Cardiac muscle cell (in vitro differentiated cells and primary cell): ENCODE measurements around the gene WNT7B. TPM values are rescaled to one million over a fixed set of nuclear protein-coding genes. Genes with fewer than 3 reads are reported as not detected.

Source experiments
- DNase-seq, 2 donors: peaks; one replicate each; pipeline versions ENCODE4 v3.0.0 to v3.0.0-alpha.2; 2010 to 2017; ENCODE audit warnings: low read depth in 1 of 2, low spot score in 1 of 2
- H3K27ac ChIP-seq: fragments of 200-600 bp; sonication (generic); 2 replicates; pipeline ENCODE4 v1.5.1; 2016
- H3K27me3 ChIP-seq: fragments of 200-600 bp; sonication (generic); 2 replicates; pipeline ENCODE4 v1.6.0; 2016; ENCODE audit warnings: control low read depth
- H3K36me3 ChIP-seq: fragments of 200-600 bp; sonication (generic); 2 replicates; pipeline ENCODE4 v1.5.1; 2016; ENCODE audit warnings: control low read depth
- H3K4me1 ChIP-seq: fragments of 200-600 bp; sonication (generic); 2 replicates; pipeline ENCODE4 v1.8.1; 2017; ENCODE audit warnings: low read depth, mild to moderate bottlenecking, mixed run types
- H3K4me3 ChIP-seq: fragments of 200-600 bp; sonication (generic); 2 replicates; pipeline ENCODE4 v1.5.1; 2016; ENCODE audit warnings: mild to moderate bottlenecking
- H3K9me3 ChIP-seq: fragments of 200-600 bp; sonication (generic); 2 replicates; pipeline ENCODE4 v1.5.1; 2017; ENCODE audit warnings: low read depth, mild to moderate bottlenecking, control low read depth
- CTCF ChIP-seq: IDR thresholded peaks from 2 replicates; pipeline ENCODE4 v1.5.1; 2012; ENCODE audit warnings: low read depth, mild to moderate bottlenecking, low read length
- polyA plus RNA-seq: library from polyadenylated mRNA; unstranded; fragments of >200 nt; fragmentation: Nextera tagmentation; extraction: Ambion mirVana; gene quantifications from 2 replicates; pipeline ENCODE4 v1.2.1, GENCODE V29; 2016
- total RNA-seq: library from RNA; depleted of rRNA; stranded (reverse); fragments of >200 nt; gene quantifications from 2 replicates; pipeline ENCODE4 v1.2.3, GENCODE V29; 2016

The WNT7B gene
- total and polyA plus RNA-seq, 2 experiments from 2014 or later: not detected

DNA sequence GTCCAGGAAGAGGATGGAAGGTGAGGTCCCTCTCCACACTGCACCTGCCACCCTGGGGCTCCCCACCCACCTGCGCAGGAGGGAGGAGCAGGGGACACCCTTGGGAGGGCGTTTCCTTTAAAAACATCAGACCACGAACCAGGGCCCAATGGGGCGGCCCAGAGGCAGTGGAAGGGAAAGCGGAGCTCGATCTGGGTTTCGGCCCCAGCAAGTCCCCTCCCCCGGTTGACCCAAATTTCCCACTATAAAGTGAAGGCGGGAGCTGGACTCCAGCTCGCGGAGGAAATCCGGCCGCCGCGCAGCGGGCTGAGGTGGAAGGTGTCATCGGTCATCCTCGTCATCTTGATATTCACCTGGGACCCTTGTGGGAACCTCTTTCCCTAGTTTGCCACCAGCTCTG lies 99.3 kb downstream of the WNT7B start:
- H3K4me3 ChIP-seq: no peak overlapping the region
- no peak for TF ChIP-seq CTCF
- no peak for DNase-seq
- peaks cover 79% of the 10 kb centered on the region for H3K27me3 ChIP-seq
- H3K36me3 ChIP-seq: no peaks in the 10 kb centered on the region
- H3K27ac ChIP-seq: no peak overlapping the region
- no peaks in the 10 kb centered on the region for H3K9me3 ChIP-seq
- peaks cover 3% of the 10 kb centered on the region for H3K4me1 ChIP-seq

DNA sequence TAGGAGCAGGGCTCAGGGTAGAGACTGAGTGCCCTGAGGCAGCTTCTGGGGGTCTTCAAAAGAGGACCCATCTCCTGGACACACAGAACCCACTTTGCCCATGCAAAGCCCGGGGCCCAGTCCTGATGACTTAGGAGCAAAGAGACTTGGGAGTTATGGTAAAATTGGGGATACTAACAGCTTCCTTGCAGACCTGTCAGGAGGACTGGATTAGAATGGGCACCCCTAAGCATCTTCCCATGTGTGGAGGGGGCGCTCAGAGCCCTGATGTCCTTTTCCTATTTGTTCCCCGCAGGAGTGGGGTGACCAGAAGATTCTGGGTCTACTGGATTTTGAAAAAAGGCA lies 100.0 kb downstream of the WNT7B start:
- no peak for TF ChIP-seq CTCF
- Histone ChIP-seq H3K27me3 (peaks cover 73% of the 10 kb centered on the region), H3K36me3 (no peaks in the 10 kb centered on the region), H3K9me3 (no peaks in the 10 kb centered on the region), H3K4me1 (peaks cover 3% of the 10 kb centered on the region), H3K27ac (no peak overlapping the region), H3K4me3 (no peak overlapping the region)
- no peak for DNase-seq

DNA sequence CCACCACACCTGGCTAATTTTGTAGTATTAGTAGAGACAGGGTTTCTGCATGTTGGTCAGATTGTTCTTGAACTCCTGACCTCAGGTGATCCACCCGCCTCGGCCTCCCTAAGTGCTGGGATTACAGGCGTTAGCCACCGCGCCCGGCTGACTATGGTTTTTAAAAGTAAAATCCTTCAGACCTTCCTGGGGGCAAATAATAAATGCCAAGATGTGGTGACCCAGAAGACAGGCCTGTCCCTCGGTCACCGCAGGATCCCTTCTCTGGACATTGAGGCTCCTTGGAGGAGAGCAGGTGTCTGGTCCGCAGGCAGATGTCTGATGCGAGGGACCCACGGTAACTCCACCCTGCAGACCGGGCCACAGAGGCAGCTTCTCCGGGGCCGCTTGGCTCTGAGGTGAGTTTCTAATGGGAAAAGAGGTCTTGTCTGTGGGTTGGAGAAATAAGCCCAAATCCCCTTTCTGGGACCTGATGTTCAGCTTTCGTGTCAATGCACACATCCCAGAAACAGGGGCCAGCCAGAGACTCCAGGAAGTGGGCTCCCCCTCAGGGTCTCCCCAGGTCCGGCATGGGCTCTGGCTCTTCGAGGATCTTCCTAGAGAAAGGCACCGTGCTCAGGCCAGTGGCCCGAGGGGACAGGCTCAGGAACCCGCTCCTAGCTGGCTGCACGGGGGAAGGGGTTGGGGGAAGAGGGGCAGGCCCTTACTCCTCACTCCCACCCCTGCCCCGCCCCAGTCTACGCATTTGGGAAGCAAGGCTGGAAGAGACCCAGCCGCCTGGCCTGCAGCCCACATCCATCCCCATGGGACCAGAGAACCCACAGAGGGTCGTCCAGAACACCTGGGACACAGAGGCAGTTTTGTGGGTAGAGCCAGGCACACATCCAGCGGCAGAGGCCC lies 100.6 kb downstream of the WNT7B start:
- Histone ChIP-seq H3K36me3 (no peaks in the 10 kb centered on the region), H3K4me3 (no peak overlapping the region), H3K4me1 (peaks cover 3% of the 10 kb centered on the region), H3K9me3 (no peaks in the 10 kb centered on the region), H3K27ac (no peak overlapping the region), H3K27me3 (peaks cover 67% of the 10 kb centered on the region)
- TF ChIP-seq CTCF: no peak
- no peak for DNase-seq

DNA sequence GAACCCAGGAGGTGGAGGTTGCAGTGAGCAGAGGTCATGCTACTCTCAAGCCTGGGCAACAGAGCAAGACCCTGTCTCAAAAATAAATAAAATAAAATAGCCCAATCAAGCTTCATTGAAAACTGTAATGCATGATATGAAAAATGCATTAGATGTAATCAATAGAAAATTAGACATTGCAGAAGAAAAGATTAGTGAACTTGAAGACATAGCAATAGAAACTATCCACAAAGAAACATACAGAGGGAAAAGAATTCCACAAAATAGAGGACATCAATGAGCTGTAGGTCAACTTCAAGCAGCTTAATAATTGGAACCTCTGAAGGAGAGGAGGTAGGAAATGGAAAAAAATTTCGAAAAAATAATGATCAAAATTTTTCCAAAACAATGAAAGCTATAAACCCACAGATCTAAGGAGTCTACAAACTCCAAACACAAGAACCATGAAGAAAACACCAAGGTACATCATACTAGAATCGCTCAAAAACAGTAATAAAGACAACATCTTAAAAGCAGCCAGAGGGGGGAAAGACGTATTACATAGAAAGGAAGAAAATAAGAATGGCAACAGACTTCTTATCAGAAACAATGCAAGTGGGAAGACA lies 104.2 kb downstream of the WNT7B start:
- peaks cover 65% of the 10 kb centered on the region for H3K27me3 ChIP-seq
- H3K9me3 ChIP-seq: no peaks in the 10 kb centered on the region
- H3K4me1 ChIP-seq: no peaks in the 10 kb centered on the region
- H3K4me3 ChIP-seq: no peak overlapping the region
- H3K36me3 ChIP-seq: no peaks in the 10 kb centered on the region
- no peak for DNase-seq
- TF ChIP-seq CTCF: no peak
- no peak overlapping the region for H3K27ac ChIP-seq

GRCh38 chr22:45871721-45872120 lies 105.2 kb downstream of the WNT7B start:
- peaks cover 65% of the 10 kb centered on the region for H3K27me3 ChIP-seq
- H3K9me3 ChIP-seq: no peaks in the 10 kb centered on the region
- H3K4me3 ChIP-seq: no peak overlapping the region
- DNase-seq: no peak
- no peaks in the 10 kb centered on the region for H3K36me3 ChIP-seq
- no peak for TF ChIP-seq CTCF
- H3K4me1 ChIP-seq: peaks cover 6% of the 10 kb centered on the region
- H3K27ac ChIP-seq: no peak overlapping the region

Other genes starting within 250 kb of the WNT7B start
- 22.6 and 25.1 TPM in 2 replicates for gene PPARA, start 173.4 kb upstream of the WNT7B start, total RNA-seq
- gene PPARA, start 173.4 kb upstream of the WNT7B start, polyA plus RNA-seq: 11.8 and 12.2 TPM in 2 replicates